HEK293 (cell line): ENCODE measurements around the gene MGAT2.

Experiments
- GFI1B ChIP-seq: fragments of 450-650 bp; formaldehyde crosslinking; IDR thresholded peaks from 2 replicates; pipeline ENCODE4 v1.5.1; 2016; ENCODE audit warnings: missing biosample characterization, missing genetic modification characterization
- HOXD13 ChIP-seq: sonication (generic); formaldehyde crosslinking; IDR thresholded peaks from 2 replicates; pipeline ENCODE4 v1.8.0; 2022; ENCODE audit warnings: missing genetic modification reagents, borderline replicate concordance
- MYNN ChIP-seq: fragments of 450-650 bp; formaldehyde crosslinking; IDR thresholded peaks from 2 replicates; pipeline ENCODE4 v1.5.1; 2016; ENCODE audit warnings: missing biosample characterization, missing genetic modification characterization, borderline replicate concordance
- OVOL3 ChIP-seq: fragments of 450-650 bp; formaldehyde crosslinking; IDR thresholded peaks from 2 replicates; pipeline ENCODE4 v1.5.1; 2016; ENCODE audit warnings: missing biosample characterization, missing genetic modification characterization
- SCRT1 ChIP-seq: fragments of 450-650 bp; formaldehyde crosslinking; IDR thresholded peaks from 2 replicates; pipeline ENCODE4 v1.5.1; 2016; ENCODE audit warnings: missing biosample characterization, missing genetic modification characterization, borderline replicate concordance
- TSHZ1 ChIP-seq: fragments of 450-650 bp; formaldehyde crosslinking; IDR thresholded peaks from 2 replicates; pipeline ENCODE4 v1.5.1; 2016; ENCODE audit warnings: missing biosample characterization, missing genetic modification characterization, borderline replicate concordance
- ZNF121 ChIP-seq: fragments of 450-650 bp; formaldehyde crosslinking; IDR thresholded peaks from 2 replicates; pipeline ENCODE4 v1.5.1; 2016; ENCODE audit warnings: missing biosample characterization, missing genetic modification characterization
- ZNF184 ChIP-seq: fragments of 450-650 bp; IDR thresholded peaks from 2 replicates; pipeline ENCODE4 v1.5.1; 2018; ENCODE audit warnings: missing biosample characterization, mild to moderate bottlenecking, missing genetic modification characterization
- ZNF214 ChIP-seq: fragments of 450-650 bp; formaldehyde crosslinking; IDR thresholded peaks from 2 replicates; pipeline ENCODE4 v1.5.1; 2017; ENCODE audit warnings: missing biosample characterization, mild to moderate bottlenecking, missing genetic modification characterization, borderline replicate concordance
- ZNF501 ChIP-seq: fragments of 450-650 bp; formaldehyde crosslinking; IDR thresholded peaks from 2 replicates; pipeline ENCODE4 v1.5.1; 2016; ENCODE audit warnings: missing biosample characterization, missing genetic modification characterization
- ZNF529 ChIP-seq: fragments of 450-650 bp; formaldehyde crosslinking; IDR thresholded peaks from 2 replicates; pipeline ENCODE4 v1.5.1; 2017; ENCODE audit warnings: missing genetic modification characterization, missing biosample characterization; ENCODE audit not compliant: insufficient replicate concordance
- ZNF530 ChIP-seq: fragments of 450-650 bp; formaldehyde crosslinking; IDR thresholded peaks from 2 replicates; pipeline ENCODE4 v1.5.1; 2016; ENCODE audit warnings: low read depth, missing biosample characterization, missing genetic modification characterization
- ZNF600 ChIP-seq: fragments of 450-650 bp; formaldehyde crosslinking; IDR thresholded peaks from 2 replicates; pipeline ENCODE4 v1.5.1; 2016; ENCODE audit warnings: missing biosample characterization, missing genetic modification characterization
- ZNF626 ChIP-seq: fragments of 450-650 bp; sonication (Bioruptor Pico); formaldehyde crosslinking; IDR thresholded peaks from 2 replicates; pipeline ENCODE4 v1.5.1; 2018; ENCODE audit warnings: missing biosample characterization, missing genetic modification characterization, inconsistent platforms
- ZNF658 ChIP-seq: fragments of 450-650 bp; formaldehyde crosslinking; IDR thresholded peaks from 2 replicates; pipeline ENCODE4; 2016; ENCODE audit warnings: missing biosample characterization, missing genetic modification characterization
- ZNF677 ChIP-seq: fragments of 450-650 bp; IDR thresholded peaks from 2 replicates; pipeline ENCODE4 v1.5.0; 2018; ENCODE audit warnings: missing biosample characterization, mild to moderate bottlenecking, missing genetic modification characterization, moderate library complexity
- ZSCAN16 ChIP-seq: fragments of 450-650 bp; formaldehyde crosslinking; IDR thresholded peaks from 2 replicates; pipeline ENCODE4 v1.5.1; 2016; ENCODE audit warnings: missing biosample characterization, missing genetic modification characterization
- ZSCAN23 ChIP-seq: fragments of 450-650 bp; formaldehyde crosslinking; IDR thresholded peaks from 2 replicates; pipeline ENCODE4 v1.5.1; 2016; ENCODE audit warnings: missing biosample characterization, missing genetic modification characterization
- TF ChIP-seq, protein P1 (sequence below): fragments of 450-650 bp; IDR thresholded peaks from 2 replicates; pipeline ENCODE4 v1.5.1; 2018; ENCODE audit warnings: missing biosample characterization, missing genetic modification characterization
- TF ChIP-seq, protein P2 (sequence below): fragments of 450-650 bp; formaldehyde crosslinking; optimal IDR thresholded peaks from 2 replicates; pipeline ENCODE3; 2016; ENCODE audit warnings: missing biosample characterization, mild to moderate bottlenecking, missing genetic modification characterization
- TF ChIP-seq, protein P3 (sequence below): fragments of 450-650 bp; formaldehyde crosslinking; IDR thresholded peaks from 2 replicates; pipeline ENCODE4 v1.5.1; 2016; ENCODE audit warnings: missing biosample characterization, missing genetic modification characterization
- TF ChIP-seq, protein P4 (sequence below): fragments of 450-650 bp; formaldehyde crosslinking; IDR thresholded peaks from 2 replicates; pipeline ENCODE4 v1.5.1; 2016; ENCODE audit warnings: missing biosample characterization, missing genetic modification characterization, low read depth
- TF ChIP-seq, protein P5 (sequence below): fragments of 450-650 bp; formaldehyde crosslinking; IDR thresholded peaks from 2 replicates; pipeline ENCODE4 v1.5.1; 2016; ENCODE audit warnings: missing biosample characterization, missing genetic modification characterization

The MGAT2 gene

DNA sequence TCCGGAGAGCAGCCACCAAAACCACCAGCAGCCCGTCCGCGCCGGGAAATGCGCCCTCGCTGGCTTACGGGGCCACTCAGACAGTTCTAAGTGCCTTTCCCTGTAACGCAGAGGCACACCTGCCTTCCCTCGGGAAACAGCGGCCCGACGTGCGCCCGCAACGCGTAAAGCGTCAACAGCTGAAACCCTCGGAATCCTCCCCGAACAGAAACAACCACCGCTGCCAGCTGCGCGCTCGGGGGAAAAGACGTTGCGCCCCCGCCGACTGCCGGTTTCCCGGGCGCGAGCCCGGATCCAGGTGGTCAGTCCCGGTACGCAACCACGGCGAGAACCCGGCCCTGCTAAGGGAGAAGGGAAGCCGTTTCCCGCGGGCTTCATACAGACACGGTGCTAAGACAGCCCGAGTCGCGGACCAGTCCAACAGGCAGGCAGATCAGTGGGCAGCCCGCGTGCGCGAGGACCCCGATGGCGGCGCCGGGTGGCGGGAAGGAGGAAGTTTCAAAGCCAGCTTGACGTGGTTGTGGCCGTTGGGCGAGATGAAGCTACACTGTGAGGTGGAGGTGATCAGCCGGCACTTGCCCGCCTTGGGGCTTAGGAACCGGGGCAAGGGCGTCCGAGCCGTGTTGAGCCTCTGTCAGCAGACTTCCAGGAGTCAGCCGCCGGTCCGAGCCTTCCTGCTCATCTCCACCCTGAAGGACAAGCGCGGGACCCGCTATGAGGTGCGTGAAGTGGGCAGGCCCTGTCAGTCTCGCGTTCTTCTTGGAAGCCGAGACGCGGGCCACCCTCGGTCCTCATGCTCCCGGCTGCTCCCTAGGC is 21.9 kb upstream of the MGAT2 start, which contains the start of gene LRR1 (continued):
- TF ChIP-seq, protein P1, sequence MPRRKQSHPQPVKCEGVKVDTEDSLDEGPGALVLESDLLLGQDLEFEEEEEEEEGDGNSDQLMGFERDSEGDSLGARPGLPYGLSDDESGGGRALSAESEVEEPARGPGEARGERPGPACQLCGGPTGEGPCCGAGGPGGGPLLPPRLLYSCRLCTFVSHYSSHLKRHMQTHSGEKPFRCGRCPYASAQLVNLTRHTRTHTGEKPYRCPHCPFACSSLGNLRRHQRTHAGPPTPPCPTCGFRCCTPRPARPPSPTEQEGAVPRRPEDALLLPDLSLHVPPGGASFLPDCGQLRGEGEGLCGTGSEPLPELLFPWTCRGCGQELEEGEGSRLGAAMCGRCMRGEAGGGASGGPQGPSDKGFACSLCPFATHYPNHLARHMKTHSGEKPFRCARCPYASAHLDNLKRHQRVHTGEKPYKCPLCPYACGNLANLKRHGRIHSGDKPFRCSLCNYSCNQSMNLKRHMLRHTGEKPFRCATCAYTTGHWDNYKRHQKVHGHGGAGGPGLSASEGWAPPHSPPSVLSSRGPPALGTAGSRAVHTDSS (tag by site-specific recombination): no peak
- TF ChIP-seq GFI1B (no peak), HOXD13 (no peak), ZNF121 (tag by site-specific recombination) (no peak), ZNF214 (tag by site-specific recombination) (no peak), MYNN (tag by site-specific recombination) (no peak), ZNF658 (tag by site-specific recombination) (no peak), TSHZ1 (tag by site-specific recombination) (no peak; the same call in 1 of the 2 replicates), ZNF529 (tag by site-specific recombination) (no peak), ZNF184 (tag by site-specific recombination) (no peak), ZNF530 (tag by site-specific recombination) (no peak), ZSCAN16 (tag by site-specific recombination) (no peak), ZNF677 (tag by site-specific recombination) (no peak), SCRT1 (no peak), ZNF626 (tag by site-specific recombination) (no peak), OVOL3 (tag by site-specific recombination) (no peak), ZNF600 (tag by site-specific recombination) (no peak), ZSCAN23 (tag by site-specific recombination) (no peak; the same call in 1 of the 2 replicates), ZNF501 (tag by site-specific recombination) (peak; percentile 88; the same call in 1 of the 2 replicates)
- TF ChIP-seq, protein P2, sequence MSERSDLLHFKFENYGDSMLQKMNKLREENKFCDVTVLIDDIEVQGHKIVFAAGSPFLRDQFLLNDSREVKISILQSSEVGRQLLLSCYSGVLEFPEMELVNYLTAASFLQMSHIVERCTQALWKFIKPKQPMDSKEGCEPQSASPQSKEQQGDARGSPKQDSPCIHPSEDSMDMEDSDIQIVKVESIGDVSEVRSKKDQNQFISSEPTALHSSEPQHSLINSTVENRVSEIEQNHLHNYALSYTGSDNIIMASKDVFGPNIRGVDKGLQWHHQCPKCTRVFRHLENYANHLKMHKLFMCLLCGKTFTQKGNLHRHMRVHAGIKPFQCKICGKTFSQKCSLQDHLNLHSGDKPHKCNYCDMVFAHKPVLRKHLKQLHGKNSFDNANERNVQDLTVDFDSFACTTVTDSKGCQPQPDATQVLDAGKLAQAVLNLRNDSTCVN: peak; percentile 92
- TF ChIP-seq, protein P3, sequence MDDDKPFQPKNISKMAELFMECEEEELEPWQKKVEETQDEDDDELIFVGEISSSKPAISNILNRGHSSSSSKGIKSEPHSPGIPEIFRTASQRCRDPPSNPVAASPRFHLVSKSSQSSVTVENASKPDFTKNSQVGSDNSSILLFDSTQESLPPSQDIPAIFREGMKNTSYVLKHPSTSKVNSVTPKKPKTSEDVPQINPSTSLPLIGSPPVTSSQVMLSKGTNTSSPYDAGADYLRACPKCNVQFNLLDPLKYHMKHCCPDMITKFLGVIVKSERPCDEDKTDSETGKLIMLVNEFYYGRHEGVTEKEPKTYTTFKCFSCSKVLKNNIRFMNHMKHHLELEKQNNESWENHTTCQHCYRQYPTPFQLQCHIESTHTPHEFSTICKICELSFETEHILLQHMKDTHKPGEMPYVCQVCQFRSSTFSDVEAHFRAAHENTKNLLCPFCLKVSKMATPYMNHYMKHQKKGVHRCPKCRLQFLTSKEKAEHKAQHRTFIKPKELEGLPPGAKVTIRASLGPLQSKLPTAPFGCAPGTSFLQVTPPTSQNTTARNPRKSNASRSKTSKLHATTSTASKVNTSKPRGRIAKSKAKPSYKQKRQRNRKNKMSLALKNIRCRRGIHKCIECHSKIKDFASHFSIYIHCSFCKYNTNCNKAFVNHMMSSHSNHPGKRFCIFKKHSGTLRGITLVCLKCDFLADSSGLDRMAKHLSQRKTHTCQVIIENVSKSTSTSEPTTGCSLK (tag by site-specific recombination): no peak
- TF ChIP-seq, protein P4, sequence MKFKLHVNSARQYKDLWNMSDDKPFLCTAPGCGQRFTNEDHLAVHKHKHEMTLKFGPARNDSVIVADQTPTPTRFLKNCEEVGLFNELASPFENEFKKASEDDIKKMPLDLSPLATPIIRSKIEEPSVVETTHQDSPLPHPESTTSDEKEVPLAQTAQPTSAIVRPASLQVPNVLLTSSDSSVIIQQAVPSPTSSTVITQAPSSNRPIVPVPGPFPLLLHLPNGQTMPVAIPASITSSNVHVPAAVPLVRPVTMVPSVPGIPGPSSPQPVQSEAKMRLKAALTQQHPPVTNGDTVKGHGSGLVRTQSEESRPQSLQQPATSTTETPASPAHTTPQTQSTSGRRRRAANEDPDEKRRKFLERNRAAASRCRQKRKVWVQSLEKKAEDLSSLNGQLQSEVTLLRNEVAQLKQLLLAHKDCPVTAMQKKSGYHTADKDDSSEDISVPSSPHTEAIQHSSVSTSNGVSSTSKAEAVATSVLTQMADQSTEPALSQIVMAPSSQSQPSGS (tag by site-specific recombination): no peak
- TF ChIP-seq, protein P5, sequence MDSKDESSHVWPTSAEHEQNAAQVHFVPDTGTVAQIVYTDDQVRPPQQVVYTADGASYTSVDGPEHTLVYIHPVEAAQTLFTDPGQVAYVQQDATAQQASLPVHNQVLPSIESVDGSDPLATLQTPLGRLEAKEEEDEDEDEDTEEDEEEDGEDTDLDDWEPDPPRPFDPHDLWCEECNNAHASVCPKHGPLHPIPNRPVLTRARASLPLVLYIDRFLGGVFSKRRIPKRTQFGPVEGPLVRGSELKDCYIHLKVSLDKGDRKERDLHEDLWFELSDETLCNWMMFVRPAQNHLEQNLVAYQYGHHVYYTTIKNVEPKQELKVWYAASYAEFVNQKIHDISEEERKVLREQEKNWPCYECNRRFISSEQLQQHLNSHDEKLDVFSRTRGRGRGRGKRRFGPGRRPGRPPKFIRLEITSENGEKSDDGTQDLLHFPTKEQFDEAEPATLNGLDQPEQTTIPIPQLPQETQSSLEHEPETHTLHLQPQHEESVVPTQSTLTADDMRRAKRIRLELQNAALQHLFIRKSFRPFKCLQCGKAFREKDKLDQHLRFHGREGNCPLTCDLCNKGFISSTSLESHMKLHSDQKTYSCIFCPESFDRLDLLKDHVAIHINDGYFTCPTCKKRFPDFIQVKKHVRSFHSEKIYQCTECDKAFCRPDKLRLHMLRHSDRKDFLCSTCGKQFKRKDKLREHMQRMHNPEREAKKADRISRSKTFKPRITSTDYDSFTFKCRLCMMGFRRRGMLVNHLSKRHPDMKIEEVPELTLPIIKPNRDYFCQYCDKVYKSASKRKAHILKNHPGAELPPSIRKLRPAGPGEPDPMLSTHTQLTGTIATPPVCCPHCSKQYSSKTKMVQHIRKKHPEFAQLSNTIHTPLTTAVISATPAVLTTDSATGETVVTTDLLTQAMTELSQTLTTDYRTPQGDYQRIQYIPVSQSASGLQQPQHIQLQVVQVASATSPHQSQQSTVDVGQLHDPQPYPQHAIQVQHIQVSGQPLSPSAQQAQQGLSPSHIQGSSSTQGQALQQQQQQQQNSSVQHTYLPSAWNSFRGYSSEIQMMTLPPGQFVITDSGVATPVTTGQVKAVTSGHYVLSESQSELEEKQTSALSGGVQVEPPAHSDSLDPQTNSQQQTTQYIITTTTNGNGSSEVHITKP (tag by site-specific recombination): peak; percentile 61
